Upper lobe of right lung (tissue), 1 donor: Measurements from ENCODE around the gene TCF12. TPM values are rescaled to one million over a fixed set of nuclear protein-coding genes. Genes with fewer than 3 reads are reported as not detected.

Source experiments
- ATAC-seq: fragments of 200-7000 bp; cut with Tn5 transposase; one replicate; pipeline ENCODE4 v1.9.1; 2020; ENCODE audit warnings: mild to moderate bottlenecking, moderate library complexity
- DNase-seq: peaks from one replicate; pipeline ENCODE4 v3.0.0-alpha.2; 2020
- H3K27ac ChIP-seq: fragments of 200-600 bp; one replicate; pipeline ENCODE4 v1.8.0; 2022
- H3K27me3 ChIP-seq: fragments of 200-600 bp; one replicate; pipeline ENCODE4 v1.8.0; 2022; ENCODE audit warnings: mild to moderate bottlenecking
- H3K36me3 ChIP-seq: fragments of 200-600 bp; one replicate; pipeline ENCODE4 v1.8.0; 2022
- H3K4me1 ChIP-seq: fragments of 200-600 bp; one replicate; pipeline ENCODE4 v1.8.0; 2022
- H3K4me3 ChIP-seq: fragments of 200-600 bp; one replicate; pipeline ENCODE4 v1.8.0; 2022; ENCODE audit warnings: mild to moderate bottlenecking
- H3K9me3 ChIP-seq: fragments of 200-600 bp; one replicate; pipeline ENCODE4 v1.8.0; 2022
- intact Hi-C: fragments of 100-400 bp; cut with DNase I; formaldehyde crosslinking; loops from one replicate; pipeline ENCODE4 v1.11.0; 2022
- total RNA-seq: library from RNA; stranded (reverse); fragmentation: NEBNext Ultra II Directional; extraction: Animal tissue kit (Norgen Biotek cat#: 25700); gene quantifications from one replicate; pipeline ENCODE4 v1.2.1, GENCODE V29; 2021
- TF ChIP-seq, protein P1 (sequence below): fragments of 200-600 bp; IDR thresholded peaks from one replicate; pipeline ENCODE4 v1.8.0; 2022; ENCODE audit warnings: antibody characterized with exemption
- donor health status: DM: no; HTN: yes; CAD: no; lungs with severe emphysema.

TCF12 gene
- total RNA-seq, 1 donor from 2014 or later, result 103 TPM

DNA sequence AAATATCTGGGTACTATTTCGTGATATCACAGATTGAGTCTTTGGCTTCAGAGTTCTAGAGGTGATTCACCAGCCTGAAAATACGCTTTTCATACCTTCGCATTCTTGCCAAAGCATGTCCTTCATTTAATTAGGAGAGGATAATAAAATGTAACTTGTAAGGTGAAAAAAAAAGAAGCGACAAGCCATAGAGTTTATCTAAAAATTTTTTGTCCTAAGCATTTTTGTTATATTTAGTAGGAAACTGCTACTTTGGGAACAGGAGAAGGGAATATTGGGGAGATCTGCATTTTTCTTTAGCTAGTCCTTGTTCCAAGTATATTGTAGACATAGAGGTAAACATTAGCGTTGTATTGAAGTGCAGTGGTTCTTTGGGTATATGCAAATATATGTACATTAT is 120.1 kb downstream of the TCF12 start:
- Histone ChIP-seq H3K36me3 (no peaks in the 10 kb centered on the region), H3K4me1 (peaks cover 16% of the 10 kb centered on the region), H3K4me3 (no peak overlapping the region), H3K27ac (no peak overlapping the region), H3K9me3 (no peaks in the 10 kb centered on the region), H3K27me3 (no peaks in the 10 kb centered on the region)
- TF ChIP-seq, protein P1, sequence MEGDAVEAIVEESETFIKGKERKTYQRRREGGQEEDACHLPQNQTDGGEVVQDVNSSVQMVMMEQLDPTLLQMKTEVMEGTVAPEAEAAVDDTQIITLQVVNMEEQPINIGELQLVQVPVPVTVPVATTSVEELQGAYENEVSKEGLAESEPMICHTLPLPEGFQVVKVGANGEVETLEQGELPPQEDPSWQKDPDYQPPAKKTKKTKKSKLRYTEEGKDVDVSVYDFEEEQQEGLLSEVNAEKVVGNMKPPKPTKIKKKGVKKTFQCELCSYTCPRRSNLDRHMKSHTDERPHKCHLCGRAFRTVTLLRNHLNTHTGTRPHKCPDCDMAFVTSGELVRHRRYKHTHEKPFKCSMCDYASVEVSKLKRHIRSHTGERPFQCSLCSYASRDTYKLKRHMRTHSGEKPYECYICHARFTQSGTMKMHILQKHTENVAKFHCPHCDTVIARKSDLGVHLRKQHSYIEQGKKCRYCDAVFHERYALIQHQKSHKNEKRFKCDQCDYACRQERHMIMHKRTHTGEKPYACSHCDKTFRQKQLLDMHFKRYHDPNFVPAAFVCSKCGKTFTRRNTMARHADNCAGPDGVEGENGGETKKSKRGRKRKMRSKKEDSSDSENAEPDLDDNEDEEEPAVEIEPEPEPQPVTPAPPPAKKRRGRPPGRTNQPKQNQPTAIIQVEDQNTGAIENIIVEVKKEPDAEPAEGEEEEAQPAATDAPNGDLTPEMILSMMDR, result no peak
- DNase-seq, result no peak
- intact Hi-C loops, result no loop called here
- ATAC-seq, result no peak

GRCh38 chr15:57041416-57041815 is 123.0 kb downstream of the TCF12 start:
- Histone ChIP-seq H3K4me3 (no peak overlapping the region), H3K27ac (no peak overlapping the region), H3K27me3 (no peaks in the 10 kb centered on the region), H3K4me1 (peaks cover 8% of the 10 kb centered on the region), H3K36me3 (no peaks in the 10 kb centered on the region), H3K9me3 (no peaks in the 10 kb centered on the region)
- DNase-seq (no peak), ATAC-seq (no peak)
- TF ChIP-seq, protein P1, result no peak
- intact Hi-C loops, result no loop called here

GRCh38 chr15:57044072-57044702 is 125.7 kb downstream of the TCF12 start:
- H3K27ac ChIP-seq, result no peak overlapping the region
- intact Hi-C loops, result no loop called here
- H3K36me3 ChIP-seq, result no peaks in the 10 kb centered on the region
- TF ChIP-seq, protein P1, result no peak
- DNase-seq, result no peak
- H3K9me3 ChIP-seq, result no peaks in the 10 kb centered on the region
- ATAC-seq, result no peak
- H3K4me3 ChIP-seq, result no peak overlapping the region
- H3K27me3 ChIP-seq, result no peaks in the 10 kb centered on the region
- H3K4me1 ChIP-seq, result peaks cover 1% of the 10 kb centered on the region

- Histone ChIP-seq H3K4me1 (no peaks in the 10 kb centered on the region), H3K4me3 (no peak overlapping the region), H3K27ac (no peak overlapping the region), H3K36me3 (no peaks in the 10 kb centered on the region), H3K27me3 (no peaks in the 10 kb centered on the region), H3K9me3 (no peaks in the 10 kb centered on the region)
- TF ChIP-seq, protein P1, result no peak
- DNase-seq (no peak), ATAC-seq (no peak)
- intact Hi-C loops, result no loop called here
These were observed 126.5 kb downstream of the TCF12 start for GRCh38 chr15:57044970-57045369.

- Histone ChIP-seq H3K36me3 (no peaks in the 10 kb centered on the region), H3K27ac (no peak overlapping the region), H3K4me1 (no peaks in the 10 kb centered on the region), H3K9me3 (no peaks in the 10 kb centered on the region), H3K27me3 (no peaks in the 10 kb centered on the region), H3K4me3 (no peak overlapping the region)
- TF ChIP-seq, protein P1, result no peak
- ATAC-seq, result no peak
- no peak for DNase-seq
- intact Hi-C loops, result no loop called here
These were observed 127.4 kb downstream of the TCF12 start for GRCh38 chr15:57045741-57046382.
